NCI-H510A treated with DMSO at 0.1 percent for 48 hours (cell line): ENCODE results near the gene MED12L.

Experiments used
- DNase-seq: peaks from one replicate; lab custom pipeline; 2025; lab: John Stamatoyannopoulos, UW

Gene MED12L

DNA sequence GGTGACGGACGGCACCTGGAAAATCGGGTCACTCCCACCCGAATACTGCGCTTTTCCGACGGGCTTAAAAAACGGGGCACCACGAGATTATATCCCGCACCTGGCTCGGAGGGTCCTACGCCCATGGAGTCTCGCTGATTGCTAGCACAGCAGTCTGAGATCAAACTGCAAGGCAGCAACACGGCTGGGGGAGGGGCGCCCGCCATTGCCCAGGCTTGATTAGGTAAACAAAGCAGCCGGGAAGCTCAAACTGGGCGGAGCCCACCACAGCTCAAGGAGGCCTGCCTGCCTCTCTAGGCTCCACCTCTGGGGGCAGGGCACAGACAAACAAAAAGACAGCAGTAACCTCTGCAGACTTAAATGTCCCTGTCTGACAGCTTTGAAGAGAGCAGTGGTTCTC, 156.5 kb downstream of the MED12L start:
- peak; percentile 12 for DNase-seq

DNA sequence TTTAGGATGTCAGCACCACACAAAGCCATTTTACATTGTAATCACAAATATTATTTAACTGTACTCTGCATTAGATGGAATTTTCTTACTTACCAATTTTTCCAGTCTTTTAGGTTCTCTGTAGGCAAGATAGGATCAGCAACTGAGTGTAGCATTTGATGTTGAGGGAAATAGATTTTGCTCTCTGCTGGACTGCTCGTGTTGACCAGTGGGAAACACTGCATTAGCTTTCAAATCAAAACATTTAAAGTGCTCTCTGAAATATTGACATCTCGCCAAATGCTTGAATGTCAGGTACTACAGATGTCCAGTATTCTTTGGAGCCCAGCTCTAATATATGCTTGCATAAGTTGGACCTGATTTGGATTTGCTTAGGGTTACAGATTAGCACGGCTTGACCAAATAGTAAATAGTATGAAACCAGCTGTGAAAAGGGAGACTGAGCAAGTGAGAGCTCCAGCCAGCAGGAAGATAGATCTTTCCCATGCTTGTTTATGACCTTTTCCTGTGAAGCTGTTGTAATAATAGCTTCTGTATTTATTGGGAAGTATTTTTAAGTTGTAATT, 163.4 kb downstream of the MED12L start:
- DNase-seq: peak; percentile 16

DNA sequence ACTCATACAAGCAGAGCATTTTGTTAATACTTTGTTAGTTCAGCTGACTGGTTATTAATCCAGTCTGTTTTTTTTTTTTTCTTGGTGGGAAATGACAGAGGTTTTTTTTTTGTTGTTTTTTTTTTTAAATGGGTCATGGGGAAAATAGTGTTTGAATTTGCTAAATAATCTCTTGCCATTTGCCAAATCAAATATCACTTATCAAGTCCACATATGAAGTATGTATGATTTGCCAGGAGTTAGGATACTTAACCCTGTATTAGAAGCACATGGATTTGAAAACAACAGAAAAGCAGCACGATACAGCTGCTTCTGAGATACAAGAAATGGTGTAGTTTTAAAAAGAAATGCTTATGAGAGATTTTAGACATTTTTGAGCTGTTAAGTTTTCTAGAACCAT, 171.3 kb downstream of the MED12L start:
- DNase-seq: no peak

DNA sequence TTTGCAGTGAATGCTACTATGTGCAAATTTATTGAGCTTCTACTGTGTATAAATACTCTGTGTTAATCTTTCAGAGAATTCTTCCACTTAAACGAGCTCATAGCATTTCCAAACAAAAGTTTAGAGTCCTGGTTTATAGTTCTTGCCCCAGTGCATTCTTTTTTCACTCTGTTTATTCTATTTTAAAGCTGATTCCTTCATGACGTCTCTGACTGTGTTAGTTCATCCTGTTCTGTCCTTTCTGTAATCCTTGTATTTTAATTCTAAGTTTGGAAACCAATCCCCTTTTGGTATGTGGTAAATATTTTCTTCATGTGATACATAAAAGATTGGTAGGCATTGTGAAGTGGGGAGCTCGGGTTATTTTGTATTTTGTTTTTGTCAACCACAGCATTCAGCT, 174.2 kb downstream of the MED12L start:
- no peak for DNase-seq

DNA sequence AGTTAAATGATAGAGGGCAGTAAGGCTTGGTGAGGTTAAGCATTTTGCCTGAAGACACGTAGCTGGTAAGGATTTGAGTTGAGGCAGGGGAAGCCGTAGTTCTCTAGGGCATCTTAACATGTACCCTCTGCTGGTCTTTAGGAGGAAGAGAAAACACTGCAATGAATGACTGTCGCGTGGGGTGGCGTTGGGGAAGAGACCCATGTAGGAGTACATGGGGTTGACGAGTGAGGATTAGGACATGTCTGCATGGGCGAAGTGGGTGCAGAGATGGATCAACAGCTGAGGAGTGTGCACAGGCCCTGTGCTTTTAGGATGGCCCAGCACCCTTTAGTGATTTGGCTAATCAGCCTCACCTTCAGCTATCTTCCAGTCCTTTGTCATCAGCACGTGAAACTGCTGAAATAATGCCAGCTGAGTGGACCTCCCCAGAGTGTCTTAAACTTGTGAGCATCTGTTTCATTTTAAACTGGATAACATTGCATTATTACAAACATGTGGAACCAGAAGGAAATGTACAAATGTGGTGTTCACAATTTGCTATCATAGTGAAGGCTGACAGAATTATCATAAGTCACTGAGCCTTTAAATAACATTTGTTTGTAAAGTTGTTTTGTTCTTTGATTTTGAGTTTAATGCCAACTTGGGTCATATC, 177.5 kb downstream of the MED12L start:
- no peak for DNase-seq

DNA sequence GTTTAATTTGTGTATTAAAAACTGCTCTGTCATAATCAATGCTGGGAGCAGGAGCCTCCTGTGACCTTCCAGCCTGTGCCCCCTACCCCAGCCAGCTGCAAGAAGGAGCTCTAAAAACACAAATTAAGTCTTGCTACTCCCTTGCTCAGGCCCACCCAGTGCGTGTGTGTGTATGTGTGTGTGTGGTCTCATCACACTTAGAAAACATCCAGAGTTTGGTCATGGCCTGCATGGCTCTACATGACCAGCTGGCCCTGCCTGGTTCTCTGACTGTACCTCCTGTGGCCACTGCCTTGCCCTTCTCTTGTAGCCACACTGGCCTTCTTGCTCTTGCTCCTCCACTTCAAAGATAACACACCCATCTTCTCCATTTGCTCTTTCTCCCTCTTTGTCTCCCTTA, 179.1 kb downstream of the MED12L start:
- DNase-seq: no peak

DNA sequence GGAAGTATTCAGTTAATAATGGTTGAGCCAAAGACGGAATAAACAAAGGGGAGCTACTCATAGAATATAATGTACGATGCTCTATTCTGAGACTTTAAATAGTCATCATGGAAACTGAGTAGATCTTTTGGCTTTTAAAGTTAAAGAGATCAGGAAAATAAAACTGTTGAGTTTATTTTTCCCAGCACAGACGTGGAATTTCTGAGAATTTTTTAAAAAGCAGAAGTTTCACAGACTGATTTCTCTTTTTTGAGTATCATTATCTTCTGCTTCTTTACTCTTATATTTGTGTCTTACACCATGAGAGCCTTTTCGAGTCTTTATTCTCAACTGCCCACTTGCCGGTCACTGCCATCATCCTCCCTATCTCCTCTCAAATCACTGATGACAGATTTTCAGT, 179.7 kb downstream of the MED12L start:
- no peak for DNase-seq

DNA sequence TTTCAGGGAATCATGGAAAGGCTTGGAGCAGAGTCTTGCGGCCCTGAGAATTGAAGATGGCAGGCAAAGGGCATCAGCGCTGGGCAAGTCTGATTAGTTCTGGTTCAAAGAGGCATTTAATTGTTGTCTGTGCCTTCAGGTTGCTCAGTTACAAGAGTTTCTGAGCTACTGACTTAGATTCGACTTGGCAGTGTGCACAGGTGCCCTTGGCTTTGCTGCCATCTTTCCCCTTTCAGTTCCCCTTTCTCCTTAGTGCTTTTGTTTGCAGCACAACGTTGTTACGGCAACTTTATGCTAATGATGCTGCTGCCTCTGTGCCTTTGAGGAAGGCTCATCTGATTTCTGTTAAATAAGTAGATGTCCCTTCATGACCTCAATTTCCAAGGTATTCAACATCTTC, 180.4 kb downstream of the MED12L start:
- DNase-seq: no peak

DNA sequence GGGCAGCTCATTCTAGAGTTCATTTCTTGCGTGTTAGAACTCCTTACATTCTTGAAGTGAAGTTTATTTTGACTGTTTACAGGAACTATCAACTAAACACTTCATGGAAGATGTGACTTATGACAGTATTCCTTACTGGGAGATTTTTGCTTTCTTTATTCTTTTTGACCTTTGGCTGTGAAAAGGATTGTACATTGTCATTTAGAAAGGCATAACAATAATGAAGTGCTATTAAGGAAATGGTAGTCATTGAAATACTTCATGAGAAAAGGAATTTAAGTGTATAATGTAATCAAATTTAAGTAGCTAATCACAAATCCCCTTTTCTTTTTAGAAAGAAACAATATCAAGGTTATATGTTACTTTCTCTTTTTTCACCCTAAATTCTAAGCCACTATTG, 181.6 kb downstream of the MED12L start:
- DNase-seq: no peak

DNA sequence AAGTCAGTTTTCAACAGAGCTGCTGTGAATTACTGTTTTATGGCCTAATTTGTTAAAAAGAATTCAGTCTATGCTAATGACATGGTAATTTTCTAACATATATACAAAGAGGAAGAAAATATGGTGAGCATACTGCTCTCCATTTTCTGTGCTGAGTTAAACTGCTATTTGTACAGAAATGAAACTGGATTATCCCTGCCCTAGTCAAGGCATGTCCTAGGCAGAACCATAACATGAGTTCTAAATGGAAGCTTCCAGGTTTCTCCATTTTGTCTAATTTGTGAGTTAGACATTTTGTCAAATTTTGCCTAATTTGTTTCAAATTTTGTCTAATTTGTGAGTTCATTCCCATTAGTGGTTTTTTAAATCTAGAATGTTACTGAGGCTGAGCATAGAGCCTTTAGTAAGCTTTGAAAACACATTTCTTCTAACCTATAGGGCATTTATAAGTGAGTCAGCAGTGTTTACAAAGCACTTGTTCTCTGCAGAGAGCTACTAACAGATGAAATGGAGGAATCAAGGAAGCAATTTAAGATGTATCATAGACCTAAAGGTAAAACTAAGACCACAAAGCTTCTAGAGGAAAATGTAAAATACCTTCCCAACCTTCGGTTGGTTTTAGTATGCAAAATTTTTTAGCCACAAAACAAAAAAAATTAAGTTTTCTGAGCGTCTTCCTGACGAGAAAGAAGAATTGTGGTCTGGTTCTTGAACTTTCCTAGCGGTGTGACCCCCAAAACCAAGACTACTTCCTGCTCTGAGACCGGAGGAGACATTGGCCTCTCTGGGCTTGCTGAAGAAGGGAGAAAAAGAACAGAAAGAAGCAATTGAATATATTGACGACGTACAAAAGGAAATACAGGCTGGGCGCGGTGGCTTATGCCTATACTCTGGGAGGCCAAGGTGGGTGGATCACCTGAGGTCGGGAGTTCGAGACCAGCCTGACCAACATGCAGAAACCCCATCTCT, 183.1 kb downstream of the MED12L start:
- DNase-seq: peak; percentile 32

DNA sequence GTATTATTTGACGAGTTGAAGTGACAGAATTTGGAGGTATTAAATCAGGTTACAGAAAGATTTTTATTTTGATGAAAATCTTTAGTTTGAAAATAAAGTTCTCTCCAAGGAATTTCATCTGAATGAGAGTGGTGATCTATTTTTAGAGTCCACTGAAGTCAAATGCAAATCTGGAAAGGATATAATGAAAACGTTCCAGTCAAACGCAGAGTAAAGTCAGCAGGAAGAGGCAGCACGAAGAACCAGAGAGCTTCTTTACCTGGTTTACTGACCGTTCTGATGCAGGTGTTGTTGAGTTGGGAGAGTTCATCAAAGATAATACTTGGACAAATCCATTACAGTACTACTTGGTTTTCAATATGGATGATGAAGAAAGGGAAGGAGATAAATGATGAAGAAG, 184.2 kb downstream of the MED12L start:
- DNase-seq: no peak

DNA sequence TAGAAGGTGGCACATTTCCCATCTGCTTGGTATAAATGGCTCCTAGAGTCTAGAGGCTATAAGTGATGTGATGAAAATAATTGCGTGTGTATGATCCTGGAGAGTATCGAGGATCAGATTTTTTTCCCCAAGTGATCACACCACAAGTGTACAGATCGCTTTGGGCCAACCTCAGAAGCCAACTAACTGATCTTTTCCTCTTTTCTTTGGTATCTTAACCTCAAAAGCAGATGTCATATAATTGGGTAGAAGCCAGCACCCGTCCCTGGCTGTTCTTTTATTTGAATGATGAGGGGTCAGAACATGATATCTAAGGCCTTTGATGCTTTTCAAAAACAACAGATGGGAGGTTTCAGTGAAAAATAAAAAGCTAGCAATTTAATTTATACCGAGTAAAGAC, 189.6 kb downstream of the MED12L start:
- no peak for DNase-seq

DNA sequence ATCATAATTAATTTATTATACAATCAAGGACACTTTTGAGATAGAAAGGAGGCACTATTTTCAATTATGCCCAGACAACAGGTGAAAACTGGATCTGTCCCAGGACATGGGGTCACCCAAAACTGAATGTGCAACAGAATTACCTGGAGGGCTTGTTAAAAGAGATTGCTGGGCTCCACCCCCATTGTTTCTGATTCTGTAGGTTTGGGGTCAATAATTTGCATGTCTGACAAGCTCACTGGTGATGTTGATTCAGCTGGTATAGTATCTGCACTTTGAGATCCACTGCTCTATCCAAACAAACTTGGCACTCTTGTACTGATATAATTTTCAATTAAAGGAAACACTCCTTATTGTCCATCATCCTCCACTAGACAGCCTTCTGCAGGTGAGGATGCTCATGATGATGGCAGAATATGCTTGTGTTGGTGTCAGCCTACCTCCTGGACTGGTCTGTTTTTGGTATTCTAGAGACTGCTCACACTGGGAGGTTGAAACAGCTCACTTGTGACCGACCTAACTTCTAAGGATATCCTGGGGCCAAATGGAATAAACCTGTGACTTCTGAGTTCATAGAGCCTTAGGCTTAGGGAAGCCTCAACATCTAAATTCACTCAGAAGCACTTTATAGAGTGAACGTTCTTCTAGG, 190.7 kb downstream of the MED12L start:
- peak; percentile 45 for DNase-seq

DNA sequence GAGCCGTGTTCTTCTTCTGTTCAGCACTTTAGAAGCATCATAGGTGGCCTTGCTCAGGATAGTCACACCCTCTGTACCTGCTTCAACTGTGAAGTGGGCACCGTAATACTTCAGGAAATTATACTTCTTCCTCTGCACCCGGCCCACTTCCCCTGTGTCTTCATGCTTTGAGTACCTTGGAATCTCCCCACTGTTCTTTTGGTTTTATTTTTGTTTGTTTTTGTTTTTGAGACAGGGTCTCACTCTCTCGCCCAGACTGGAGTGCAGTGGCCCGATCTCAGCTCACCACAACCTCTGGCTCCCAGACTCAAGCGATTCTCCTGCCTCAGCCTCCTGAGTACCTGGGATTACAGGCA, 191.2 kb downstream of the MED12L start:
- DNase-seq: no peak

DNA sequence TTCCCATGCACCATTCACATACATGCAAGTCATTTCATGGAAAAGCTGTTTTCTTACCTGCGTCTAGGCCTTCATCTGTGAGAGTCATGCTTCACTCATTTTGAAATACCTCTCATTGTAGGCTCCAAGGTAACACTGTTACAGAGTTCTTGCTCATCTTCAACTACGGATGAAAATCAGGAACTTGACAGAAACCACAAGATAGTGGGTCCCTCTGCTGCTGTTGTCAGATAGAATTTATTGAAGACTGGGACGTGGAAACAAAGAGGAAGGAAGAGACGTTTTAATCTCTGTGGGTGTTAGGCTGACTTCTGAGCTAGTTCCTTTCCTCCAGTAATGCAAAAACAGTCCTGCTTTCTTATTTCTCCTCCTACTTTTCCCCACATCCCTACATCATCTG, 192.8 kb downstream of the MED12L start, which contains the start of gene P2RY14:
P2RY14 (minus strand) TSS at position 313 of the 400 bp plus-strand sequence. CDS start 64,226 bp downstream, outside the sequence.
- DNase-seq: no peak

DNA sequence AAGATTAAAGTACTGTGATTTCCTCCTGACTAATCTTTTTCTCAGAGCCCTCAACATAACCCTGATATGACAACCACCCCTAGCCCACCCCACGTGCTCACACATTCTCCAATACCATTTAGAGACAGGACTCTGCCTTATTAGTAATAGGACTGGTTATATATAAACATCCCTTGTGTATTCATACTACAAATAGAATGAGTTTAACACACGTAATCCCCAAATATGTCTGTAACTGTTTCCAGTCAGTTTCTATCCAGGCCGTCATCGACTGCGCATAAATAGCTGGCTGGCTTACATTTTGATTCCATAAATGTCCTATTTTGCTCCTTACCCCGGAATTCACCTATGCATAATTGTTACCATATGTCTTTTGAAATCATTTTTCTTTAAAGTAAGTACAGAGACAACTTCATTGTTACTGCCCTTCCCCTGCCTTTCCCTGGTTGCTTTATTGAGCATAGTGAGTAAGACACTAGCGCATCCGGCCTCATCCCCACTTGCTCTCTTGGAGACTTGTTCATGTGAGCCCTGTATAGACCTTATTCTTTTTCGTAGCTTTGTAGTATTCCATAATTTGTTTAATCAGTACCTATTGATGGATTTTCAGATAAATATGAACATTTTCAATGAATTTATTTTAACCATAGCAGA, 196.3 kb downstream of the MED12L start:
- no peak for DNase-seq

DNA sequence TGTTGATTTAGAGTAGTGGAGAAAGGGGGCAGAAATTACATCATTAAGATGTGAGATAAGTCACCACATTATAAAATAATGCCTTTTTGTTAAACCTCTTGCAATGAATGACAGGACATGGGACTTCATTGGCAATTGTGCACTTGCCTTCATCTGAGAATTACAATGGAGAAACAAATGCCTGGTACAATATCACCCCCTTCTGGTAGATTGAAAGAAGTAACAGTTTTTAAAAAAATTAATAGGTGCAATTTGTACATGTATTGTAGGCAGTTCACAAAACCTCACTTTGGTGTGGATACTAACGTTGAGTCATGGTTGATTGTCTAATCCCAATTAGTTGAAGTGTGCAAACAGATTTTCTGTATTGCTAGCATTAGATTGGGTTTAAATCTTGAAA, 197.5 kb downstream of the MED12L start:
- DNase-seq: peak; percentile 79

DNA sequence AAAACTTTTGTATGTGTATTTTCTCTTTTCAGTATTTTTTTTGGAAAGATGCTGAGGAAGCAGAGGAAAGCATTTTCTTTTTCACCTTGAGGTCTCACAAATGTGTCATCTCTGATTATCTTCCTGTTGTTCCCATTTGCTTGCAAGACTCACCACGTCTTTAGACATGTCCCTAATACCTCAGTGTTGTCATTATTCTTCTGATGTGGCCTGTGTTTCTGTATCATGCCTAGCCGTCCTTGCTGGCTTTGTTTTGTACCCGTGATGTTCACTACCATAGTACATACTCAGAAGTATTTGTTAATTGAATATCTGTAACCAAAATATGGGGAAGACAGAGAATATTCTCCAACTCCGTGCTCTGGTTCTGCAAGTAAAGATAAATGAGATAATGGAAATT, 197.9 kb downstream of the MED12L start:
- DNase-seq: no peak

DNA sequence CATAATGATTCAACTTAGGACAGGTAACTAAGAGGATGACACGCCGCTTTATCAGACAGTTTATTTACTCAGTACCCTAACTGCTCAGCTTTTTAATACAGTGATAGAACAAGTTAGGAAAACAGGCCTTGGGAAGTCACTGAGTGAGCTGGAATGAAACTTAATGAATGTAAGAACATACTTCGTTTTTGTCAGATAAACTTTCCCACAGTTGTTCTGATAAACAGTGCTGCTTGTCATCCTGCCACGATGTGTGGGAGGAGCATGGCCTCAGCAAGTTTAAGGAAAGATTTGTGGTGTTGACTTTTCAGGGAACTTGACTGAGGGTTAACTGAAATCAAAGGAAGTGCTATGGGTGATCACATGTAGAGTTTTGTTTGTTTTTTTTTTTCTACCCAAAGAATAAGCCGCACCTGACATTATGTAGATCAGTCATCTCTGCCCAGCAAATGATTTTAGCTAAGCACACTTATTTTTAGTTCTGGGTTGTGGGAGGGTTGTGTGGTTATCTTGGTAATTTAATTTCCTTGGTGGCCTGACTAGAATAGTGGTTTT, 198.5 kb downstream of the MED12L start:
- DNase-seq: no peak

DNA sequence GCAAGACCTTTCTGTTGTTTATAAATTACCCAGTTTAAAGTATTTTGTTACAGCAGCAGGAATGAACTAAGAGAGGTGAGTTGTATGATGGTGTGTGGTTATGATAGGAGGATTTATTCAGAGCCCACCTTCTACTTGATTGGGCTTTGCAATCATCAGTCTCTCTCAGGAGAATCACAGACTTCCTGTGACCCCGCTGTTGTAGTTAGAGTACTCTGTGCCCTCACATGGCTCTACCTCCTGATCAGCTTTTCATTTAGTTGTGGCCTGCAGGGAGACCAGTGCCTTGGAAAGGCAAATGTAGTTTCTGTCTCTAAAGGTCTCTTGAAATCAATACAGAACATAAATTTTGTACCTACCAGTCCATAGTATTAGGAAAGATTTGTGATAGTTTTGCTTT, 200.5 kb downstream of the MED12L start:
- no peak for DNase-seq

DNA sequence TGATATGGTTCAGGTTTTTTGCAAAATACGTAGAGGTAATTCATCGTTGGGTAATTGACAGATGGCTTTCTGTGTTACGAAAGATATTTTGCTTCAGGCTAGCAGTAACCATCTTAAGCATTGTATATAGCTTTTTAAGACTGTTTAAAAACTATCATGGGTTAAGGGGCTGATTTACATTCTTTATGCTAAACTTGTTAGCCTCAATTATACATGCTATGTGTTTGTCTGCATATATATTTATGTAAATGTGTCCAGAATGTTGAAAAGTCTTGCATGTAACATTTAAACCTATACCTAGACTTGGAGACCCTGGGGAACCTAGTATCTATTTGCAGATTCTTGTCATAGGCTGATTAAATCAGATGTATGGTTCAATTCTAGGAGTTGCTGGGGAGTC, 204.0 kb downstream of the MED12L start:
- no peak for DNase-seq

DNA sequence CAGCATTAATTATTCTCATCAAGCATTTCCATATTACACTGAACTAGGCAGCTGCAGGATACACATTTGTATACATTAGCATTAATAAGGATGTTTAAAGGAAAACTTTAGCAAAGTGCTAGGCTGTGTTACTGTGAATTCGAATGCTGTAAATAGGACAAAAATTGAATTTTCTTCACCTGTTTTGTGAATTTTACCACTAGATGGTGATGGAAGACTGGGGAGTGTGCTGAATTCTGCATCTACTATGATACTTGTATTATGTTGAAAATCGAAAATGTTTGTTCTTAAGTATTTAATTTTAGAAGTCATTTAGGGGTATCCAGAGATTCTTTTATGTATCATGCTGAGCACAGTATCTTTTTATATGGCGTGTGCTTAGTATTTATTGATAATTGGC, 205.2 kb downstream of the MED12L start:
- no peak for DNase-seq
